Brain microvascular endothelial cell (primary cell): ENCODE data around the gene SLC39A5.

Experiments used
- DNase-seq: peaks from one replicate; pipeline ENCODE4 v3.0.0-alpha.2; 2020
- H3K27ac ChIP-seq: fragments of 250-450 bp; sonication (Bioruptor Pico); 2 replicates; pipeline ENCODE4 v1.5.1; 2020; ENCODE audit warnings: mild to moderate bottlenecking, moderate library complexity
- H3K27me3 ChIP-seq: fragments of 250-450 bp; sonication (Bioruptor Pico); replicated peaks from 2 replicates; pipeline ENCODE4 v1.5.1; 2020; ENCODE audit warnings: mild to moderate bottlenecking
- H3K36me3 ChIP-seq: fragments of 250-450 bp; sonication (Bioruptor Pico); replicated peaks from 2 replicates; pipeline ENCODE4 v1.5.1; 2020; ENCODE audit warnings: mild to moderate bottlenecking
- H3K4me3 ChIP-seq: 2 replicates; pipeline ENCODE4 v1.5.1; 2011; ENCODE audit warnings: low read depth, mild to moderate bottlenecking, control low read depth, low read length, moderate library complexity
- CTCF ChIP-seq: IDR thresholded peaks from 2 replicates; pipeline ENCODE4 v1.5.1; 2011; ENCODE audit warnings: low read depth, mild to moderate bottlenecking, moderate library complexity, low read length, control low read depth, inconsistent platforms; ENCODE audit errors: missing control alignments
- in situ Hi-C: cut with HindIII; loops from 2 replicates; pipeline ENCODE4 v1.10.0; 2017; ENCODE audit warnings: low sequenced_read_pairs, low pct_ligation_motif_present

Gene SLC39A5

GRCh38 chr12:56242986-56243385, 13.1 kb downstream of the SLC39A5 start:
- in situ Hi-C loops, result no loop called here
- H3K36me3 ChIP-seq, result peaks cover 68% of the 10 kb centered on the region
- H3K27ac ChIP-seq, result no peak overlapping the region
- no peak for DNase-seq
- H3K27me3 ChIP-seq, result no peaks in the 10 kb centered on the region
- no peak overlapping the region for H3K4me3 ChIP-seq
- TF ChIP-seq CTCF, result no peak

- Histone ChIP-seq H3K27ac (no peak overlapping the region), H3K4me3 (no peak overlapping the region), H3K36me3 (peaks cover 76% of the 10 kb centered on the region), H3K27me3 (no peaks in the 10 kb centered on the region)
- no peak for DNase-seq
- no peak for TF ChIP-seq CTCF
- in situ Hi-C loops, result no loop called here
Measured at GRCh38 chr12:56243731-56244181, 13.9 kb downstream of the SLC39A5 start.

GRCh38 chr12:56244494-56244893, 14.6 kb downstream of the SLC39A5 start:
- H3K27me3 ChIP-seq, result no peaks in the 10 kb centered on the region
- in situ Hi-C loops, result no loop called here
- TF ChIP-seq CTCF, result no peak
- H3K27ac ChIP-seq, result no peak overlapping the region
- H3K4me3 ChIP-seq, result no peak overlapping the region
- DNase-seq, result no peak
- peaks cover 82% of the 10 kb centered on the region for H3K36me3 ChIP-seq

GRCh38 chr12:56247923-56248322, 18.1 kb downstream of the SLC39A5 start:
- in situ Hi-C loops, result no loop called here
- H3K27ac ChIP-seq, result no peak overlapping the region
- DNase-seq, result no peak
- no peak for TF ChIP-seq CTCF
- H3K36me3 ChIP-seq, result peaks cover 85% of the 10 kb centered on the region
- no peaks in the 10 kb centered on the region for H3K27me3 ChIP-seq
- H3K4me3 ChIP-seq, result no peak overlapping the region

- in situ Hi-C loops, result no loop called here
- TF ChIP-seq CTCF, result no peak
- peaks cover 87% of the 10 kb centered on the region for H3K36me3 ChIP-seq
- no peaks in the 10 kb centered on the region for H3K27me3 ChIP-seq
- H3K4me3 ChIP-seq, result no peak overlapping the region
- DNase-seq, result no peak
- no peak overlapping the region for H3K27ac ChIP-seq
Measured at GRCh38 chr12:56248711-56249110, 18.9 kb downstream of the SLC39A5 start.

- H3K36me3 ChIP-seq, result peaks cover 81% of the 10 kb centered on the region
- no peak for TF ChIP-seq CTCF
- DNase-seq, result no peak
- no peaks in the 10 kb centered on the region for H3K27me3 ChIP-seq
- in situ Hi-C loops, result no loop called here
- H3K27ac ChIP-seq, result no peak overlapping the region
- H3K4me3 ChIP-seq, result no peak overlapping the region
Measured at GRCh38 chr12:56252649-56253048, 22.8 kb downstream of the SLC39A5 start.
